ENCODE measurements around the gene UNKL.
"Not testable (repeated sequence)": the region's sequence is repeated elsewhere in the genome, so short reads cannot be mapped to it uniquely, and the experiment has no call there.

UNKL gene

DNA sequence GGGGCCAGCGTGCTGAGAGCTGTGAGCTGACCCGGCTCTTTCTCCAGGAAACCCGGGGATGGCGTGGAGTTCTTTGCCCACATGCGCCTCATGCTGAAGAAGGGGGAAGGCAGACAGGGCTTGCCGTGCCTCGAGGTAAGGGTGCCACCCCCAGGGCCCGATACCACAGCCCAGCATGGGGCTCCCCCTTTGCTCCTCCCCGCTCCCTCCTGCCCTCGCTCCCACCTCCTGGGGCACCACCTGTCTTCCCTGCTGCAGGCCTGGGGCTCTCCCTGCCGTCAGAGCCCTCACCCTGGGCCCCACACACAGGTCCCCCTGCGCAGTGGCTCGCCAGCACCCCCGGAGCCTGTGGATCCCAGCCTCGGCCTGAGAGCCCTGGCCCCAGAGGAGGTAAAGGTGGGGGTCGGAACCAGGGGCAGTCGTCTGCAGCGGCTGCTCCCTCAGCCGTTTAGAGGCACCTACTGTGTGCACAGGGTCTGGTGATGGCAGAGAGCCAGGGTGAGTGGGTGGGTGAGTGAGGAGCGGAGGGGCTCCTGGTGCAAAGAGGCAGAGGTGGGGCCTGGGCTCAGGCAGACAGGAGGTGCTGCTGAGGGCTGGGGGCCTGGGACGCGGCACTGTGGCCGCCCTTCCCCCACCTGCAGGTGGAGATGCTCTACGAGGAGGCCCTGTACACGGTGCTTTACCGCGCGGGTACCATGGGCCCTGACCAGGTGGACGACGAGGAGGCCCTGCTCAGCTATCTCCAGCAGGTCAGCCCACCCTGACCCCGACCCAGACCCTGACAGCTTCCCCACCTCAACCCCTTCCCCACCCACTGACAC, 75.4 kb downstream of the UNKL start:
- no peak for DNase-seq (ENCODE audit: low read depth, low spot score)

DNA sequence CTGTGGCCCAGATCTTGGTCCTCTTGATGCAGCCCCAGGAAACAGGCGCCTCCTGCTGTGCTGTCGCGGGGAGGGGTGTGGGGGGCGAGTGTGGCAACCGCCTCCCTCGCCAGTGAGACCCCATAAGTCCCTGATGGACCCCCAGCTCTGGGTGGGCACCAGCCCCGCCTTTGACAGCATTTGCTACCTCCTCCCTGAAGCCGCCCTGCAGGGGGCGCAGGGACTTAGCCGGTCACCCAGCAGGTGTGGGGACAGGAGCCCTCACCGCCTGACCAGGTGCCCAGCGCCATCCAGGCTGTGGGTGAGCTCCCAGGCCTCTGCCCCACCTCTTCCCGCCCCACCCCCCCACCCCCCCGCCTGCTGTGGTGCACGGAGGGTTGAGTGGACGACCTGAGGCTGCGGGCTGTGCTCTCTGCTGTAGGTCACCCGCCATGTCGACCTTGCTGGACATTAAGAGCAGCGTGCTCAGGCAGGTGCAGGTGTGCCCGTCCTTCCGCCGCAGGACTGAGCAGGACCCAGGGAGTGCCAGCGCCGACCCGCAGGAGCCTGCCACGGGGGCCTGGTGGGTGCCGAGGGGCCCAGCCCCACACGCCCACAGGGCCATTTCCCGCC, 76.3 kb downstream of the UNKL start:
- DNase-seq (ENCODE audit: low read depth, low spot score), result no peak

DNA sequence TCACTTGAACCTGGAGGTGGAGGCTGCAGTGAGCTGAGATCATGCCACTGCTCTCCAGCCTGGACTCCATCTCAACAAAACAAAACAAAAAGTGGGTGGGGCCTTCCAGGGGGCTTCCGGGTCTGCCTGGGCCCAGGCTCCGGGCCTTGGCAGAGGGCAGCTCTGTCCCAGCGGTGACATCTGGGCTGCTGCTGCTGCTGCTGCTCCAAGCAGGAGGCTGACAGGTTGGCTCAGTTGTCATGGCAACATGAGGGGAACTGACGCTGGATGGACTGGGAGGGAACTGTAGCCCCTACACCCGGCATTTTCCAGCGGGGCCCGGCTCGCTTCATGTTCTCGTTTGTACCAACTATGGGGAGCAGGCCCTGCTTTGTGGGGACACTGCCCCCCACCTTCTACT, 77.0 kb downstream of the UNKL start:
- DNase-seq (ENCODE audit: low read depth, low spot score), result no peak

DNA sequence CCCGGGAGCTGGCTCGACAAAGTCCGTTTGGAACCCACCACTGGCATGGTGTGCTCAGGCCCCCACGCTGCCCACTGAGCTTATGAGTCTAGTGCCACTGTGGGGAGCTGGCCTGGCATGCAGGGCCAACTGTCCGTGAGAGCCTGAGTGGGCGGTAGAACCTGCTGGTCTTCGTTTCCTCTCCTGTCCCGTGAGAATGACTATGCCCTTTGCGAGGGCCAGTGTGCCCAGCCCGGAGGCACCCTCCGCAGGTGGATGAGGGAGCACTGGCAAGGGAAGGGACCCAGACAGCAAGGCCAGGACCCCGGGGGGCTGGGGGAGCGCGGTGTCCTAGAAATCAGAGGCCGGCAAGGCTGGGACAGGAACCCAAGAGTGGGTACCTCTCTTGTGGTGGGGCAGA, 77.9 kb downstream of the UNKL start:
- no peak for DNase-seq (ENCODE audit: low read depth, low spot score)

DNA sequence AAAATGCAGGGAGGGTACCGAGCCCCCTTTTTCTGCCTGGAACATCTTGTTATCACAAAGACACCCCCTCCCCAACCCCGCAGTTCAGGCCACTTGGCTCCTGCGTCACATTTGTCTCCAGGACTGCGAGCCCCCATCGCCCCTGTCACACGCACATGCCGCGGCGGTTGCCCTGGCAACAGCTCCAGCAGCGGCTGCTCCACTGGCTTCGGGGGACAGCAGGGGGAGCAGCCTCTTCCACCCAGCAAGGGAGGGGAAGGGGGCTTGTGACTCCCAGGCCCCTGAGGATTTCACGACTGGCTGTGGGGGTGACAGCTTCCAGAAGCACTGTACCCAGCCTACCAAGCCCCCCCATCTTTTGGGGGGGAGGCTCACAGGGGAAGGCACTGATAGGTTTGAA, 78.5 kb downstream of the UNKL start:
- DNase-seq (ENCODE audit: low read depth, low spot score), result no peak

DNA sequence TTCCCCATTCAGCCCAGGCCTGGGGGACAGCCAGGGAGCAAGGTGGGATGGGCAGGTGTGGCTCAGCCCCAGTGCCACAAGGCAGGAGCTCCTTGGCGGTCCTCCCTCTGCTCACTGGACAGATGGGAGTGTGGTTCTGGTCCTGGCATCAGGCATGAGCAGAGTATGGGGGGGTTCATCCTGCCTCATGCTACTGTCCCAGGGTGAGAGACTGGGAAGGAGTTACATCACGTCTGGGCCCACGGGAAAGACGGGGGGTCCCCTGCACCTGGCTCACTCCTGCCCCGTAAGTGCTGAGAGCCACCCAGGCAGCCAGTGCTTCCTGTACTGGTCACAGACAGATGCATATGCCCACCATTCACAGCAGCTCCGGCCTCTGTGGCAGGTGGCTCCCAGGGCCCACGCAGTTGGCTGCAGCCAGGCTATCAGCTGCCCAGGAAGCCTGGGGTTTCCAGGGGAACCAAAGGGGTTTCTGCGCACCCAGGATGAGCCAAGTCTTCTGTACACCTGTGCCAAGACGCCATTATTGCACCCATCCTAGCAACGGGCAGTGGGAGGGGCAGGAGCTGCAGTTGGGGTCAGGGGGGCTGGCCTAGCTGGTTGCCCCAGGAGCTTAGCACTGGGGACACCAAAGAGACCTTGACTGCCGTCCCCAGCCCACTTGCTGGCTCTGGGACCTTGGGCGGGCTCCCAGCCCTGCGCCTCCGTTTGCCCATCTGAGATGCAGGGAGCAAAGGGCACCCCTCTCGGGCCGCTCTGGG, 79.1 kb downstream of the UNKL start:
- no peak for DNase-seq (ENCODE audit: low read depth, low spot score)

DNA sequence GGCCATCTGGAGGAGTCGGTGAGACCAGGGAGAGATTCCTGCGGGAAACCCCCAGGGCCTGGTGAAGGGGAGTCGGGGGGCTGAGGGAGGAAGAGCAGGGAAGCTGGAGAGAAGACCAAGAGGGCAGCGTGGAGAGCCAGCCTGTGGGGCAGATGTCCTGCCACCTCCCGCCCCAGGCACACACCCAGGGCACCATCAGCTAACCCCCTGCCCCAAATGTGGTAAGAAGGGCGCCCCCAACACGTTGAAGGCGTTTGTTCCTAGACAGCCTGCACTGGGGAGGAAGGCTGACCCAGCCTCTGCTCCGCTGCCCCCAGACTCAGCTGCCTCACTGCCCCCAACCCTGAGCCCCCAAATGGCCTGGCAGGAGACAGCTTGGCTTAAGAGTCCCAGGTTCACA, 79.8 kb downstream of the UNKL start:
- DNase-seq (ENCODE audit: low read depth, low spot score), result no peak

DNA sequence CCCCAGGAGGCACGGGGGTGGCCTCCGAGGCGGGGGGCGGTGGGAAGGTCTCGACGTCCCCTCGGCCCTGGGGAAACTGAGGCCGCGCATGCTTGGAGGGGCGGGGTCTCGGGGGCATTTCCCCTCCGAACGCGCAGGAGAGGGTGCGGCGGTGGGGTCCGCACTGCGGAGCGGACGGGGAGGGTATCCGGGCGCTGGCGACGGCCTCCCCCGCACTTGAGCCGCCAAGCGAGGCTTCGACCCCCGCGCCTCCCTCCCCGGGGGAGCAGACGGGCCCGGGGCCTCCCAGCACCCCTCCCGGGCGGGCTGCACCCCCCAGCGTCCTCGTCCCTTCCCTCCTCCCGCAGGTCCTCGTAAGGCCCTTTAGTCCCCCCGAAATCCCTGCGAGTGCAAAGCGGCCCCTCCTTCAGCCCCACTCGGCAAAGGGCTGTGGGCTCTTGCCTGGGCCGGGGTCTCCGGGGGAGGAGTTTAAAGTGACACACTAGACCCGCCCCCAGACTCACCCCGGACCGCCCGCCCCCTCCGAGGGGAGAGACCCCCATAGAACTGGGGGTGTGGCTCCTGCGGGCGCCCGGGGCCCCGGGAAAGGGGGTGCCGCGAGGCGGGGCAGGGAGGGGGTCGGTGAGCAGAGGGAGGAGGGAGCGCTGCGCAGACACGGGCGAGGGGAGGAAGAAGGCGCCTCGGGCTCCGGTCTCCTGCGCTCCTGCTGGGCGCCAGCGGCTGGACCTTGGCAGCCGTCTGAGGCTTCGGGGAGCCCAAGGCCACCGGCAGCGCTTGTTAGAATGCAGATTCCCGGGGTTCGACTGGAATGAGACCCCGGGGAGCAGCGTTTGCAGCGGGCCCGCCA, 80.4 kb downstream of the UNKL start:
- DNase-seq (ENCODE audit: low read depth, low spot score), result no peak

DNA sequence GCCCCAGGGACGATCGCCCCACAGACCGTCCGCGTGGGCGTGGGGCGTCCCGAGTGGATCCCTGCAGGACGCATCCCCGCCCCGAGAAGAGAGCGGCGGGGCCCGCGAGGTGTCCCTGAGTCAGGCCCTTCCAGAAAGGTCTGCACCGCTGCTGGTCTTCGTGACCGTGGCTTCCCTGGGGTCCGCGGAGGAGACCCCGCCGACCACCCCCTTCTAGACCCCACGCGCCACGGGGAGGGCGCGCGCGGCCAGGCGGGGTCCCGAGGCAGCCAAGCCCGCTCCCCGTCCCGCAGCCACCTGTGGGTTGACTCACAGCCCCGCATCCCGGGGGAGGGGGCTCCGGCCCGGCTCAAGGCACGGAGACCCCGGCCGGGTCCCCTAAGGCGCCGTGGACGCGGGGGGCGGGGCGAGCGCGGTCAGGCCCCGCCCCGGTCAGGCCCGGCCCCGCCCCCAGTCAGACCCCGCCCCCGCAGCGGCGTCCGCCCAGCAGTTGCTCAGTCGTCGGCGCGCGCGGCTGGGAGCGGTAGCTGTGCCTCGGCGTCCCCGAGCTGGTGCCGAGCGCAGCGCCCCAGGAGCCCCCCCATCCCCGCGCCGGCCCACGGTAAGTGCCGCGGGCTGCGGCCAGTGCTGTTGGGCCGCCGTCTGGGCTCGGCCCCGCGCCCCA, 81.2 kb downstream of the UNKL start, which contains the start of gene BAIAP3:
BAIAP3 (plus strand) TSS at position 497 of the 664 bp plus-strand sequence. CDS start 4,905 bp downstream, outside the sequence.
- DNase-seq (ENCODE audit: low read depth, low spot score), result no peak

DNA sequence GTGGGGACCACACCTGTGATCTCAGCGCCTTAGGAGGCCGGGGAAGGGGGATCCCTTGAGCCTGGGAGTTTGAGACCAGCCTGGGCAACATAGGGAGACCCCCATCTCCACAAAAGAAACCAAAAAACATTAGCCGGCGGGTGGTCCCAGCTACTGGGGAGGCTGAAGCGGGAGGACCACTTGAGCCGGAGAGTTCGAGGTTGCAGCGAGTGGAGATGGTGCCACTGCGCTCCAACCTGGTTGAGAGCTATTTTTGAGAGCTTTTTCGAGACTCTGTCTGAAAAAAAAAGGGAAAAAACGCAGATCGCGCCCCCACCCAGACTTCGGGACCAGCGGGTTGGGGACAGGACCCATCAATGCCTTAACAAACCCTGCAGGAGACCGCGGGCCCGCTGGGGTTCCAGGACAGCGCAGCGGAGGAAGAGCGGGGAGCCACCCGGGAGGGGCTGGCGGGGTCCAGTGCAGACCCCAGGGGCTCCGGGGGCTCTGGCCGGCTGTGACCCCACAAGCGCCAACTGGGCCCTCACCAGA, 81.8 kb downstream of the UNKL start:
- no peak for DNase-seq (ENCODE audit: low read depth, low spot score)

DNA sequence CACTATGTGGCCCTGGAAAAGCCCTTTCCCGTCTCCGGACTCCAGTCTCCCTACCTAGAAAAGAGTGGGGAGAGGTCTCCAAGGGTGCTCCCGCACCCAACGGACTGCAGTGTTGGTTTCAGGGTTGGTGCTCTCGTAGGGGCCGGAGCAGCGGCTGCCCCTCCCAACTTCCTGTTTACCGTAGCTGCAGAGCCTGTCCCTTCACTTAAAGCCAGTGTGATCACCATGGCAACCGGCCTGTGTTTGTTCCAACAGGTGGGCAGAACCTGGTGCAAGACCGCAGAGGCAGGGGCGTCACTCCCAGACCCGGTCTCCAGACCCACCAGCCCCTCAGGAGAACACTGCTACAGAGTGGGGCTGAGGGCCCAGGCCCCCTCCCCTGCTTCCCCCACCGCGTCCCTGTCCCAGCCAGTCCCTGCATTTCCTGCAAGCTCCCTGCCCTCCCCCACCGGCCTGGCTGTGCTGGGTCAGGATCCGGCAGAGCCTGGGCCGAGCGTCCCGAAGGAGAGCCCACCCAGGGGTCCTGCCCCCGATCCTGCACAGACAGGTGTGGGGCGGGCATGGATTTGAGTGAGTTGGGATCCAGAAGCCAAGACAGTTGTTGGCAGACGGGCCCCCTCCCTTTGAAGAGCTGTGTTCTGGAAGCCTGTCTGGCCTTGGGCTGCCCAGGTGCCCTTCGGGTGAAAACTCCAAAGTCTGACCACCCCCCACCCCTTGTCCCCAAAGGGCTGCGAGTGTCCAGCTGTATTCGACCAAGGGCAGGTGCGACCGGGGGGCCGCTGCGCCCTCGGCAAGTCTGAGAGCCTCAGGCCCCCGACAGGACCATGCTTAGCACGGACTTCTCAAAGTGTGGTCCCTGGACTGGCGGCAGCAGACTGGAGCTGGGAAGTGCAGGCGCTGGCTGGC, 82.5 kb downstream of the UNKL start:
- DNase-seq (ENCODE audit: low read depth, low spot score), result no peak

DNA sequence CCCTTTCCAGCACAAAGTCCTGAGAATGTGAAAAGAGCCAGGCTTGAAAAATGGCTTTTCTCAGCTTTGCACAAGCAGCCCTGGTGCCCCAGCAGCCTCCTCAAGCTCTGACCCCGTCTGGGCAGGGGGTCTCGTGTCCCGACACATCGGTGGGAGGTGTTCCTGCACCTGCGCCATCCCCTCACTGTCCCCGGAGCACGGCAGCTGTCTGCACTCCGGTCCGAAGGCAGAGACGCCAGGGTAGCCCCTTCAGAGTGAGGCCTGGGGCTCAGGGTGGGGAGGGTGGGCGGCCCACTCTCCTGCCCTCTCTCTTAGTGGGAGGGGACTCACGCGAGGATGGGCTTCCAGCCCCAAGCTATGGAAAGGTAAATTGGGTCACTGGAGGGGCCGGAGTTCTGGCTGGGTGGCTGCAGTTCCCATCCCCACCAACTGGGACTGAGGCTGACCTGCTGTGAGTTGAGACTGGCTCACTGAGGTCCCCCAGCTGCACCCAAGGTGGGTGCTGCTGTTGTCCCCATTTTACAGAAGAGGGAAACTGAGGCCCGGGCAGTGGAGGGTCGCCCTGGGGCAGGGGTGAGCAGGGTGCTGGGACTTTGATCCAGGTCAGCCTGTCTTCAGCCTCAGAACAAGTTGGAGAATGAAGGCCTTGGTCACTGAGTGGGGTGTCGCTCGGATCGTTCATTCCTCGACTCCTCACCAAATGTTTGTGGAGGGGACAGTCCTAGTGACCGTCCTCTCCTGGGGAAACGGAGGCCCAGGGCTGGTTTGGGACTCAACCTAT, 83.4 kb downstream of the UNKL start:
- no peak for DNase-seq (ENCODE audit: low read depth, low spot score)

DNA sequence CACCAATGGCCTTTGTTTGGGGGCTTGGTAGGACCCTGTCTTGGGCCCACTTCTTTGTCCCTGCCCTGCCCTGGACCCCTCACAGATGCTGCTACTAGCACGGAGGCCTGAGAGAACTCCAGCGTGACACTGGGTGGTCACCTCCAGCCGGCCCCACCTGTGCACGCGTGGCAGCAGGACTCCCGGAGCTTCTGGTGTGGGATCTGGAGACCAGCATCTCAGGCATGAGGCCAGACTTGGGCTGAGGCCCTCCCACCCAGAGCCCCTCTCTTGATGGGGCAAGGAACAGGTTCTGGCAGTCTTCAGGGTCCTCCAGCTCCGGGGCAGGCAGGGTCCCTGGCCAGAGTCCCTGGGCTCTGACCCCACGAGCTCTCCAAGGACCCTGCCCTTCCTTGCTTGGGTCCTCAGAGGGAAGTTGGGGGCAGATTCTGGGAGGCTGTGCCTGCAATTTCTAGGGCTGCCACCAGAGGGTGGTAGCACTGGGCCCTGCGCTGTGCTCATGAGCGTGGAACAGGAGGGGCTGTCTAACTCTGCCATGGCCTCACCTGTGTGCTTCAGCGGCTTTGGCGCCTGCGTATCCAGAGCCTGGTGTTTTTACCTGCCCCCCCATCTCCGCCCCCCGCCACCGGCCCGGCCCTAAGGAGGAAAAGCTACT, 84.1 kb downstream of the UNKL start:
- DNase-seq (ENCODE audit: low read depth, low spot score), result no peak

DNA sequence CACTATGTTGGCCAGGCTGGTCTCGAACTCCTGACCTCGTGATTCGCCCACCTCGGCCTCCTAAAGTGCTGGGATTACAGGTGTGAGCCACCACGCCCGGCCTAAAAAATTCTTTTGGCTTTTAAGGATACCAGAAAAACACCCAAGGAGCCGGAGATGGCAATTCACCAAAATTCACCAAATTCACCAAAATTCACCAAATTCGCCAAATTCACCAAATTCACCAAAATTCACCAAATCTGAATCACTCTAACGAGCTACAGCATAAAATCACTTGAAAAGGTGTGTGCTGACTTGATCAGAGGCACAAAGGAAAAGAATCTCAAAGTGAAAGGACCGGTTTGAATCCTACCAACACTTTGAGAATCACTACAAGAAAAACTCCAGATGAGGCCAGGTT, 85.5 kb downstream of the UNKL start:
- not testable (repeated sequence) for DNase-seq (ENCODE audit: low read depth, low spot score)

DNA sequence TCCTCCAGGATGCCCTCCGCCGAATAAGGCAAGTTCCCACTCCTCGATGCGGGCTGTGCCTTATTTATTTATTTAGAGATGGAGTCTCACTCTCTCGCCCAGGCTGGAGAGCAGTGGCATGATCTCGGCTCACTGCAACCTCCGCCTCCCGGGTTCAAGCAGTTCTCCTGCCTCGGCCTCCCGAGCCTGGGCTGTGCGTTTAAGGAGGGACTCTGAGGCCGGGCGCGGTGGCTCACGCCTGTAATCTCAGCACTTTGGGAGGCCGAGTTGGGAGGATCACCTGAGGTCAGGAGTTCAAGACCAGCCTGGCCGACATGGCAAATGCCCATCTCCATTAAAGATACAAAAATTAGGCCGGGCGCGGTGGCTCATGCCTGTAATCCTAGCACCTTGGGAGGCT, 86.4 kb downstream of the UNKL start:
- not testable (repeated sequence) for DNase-seq (ENCODE audit: low read depth, low spot score)

DNA sequence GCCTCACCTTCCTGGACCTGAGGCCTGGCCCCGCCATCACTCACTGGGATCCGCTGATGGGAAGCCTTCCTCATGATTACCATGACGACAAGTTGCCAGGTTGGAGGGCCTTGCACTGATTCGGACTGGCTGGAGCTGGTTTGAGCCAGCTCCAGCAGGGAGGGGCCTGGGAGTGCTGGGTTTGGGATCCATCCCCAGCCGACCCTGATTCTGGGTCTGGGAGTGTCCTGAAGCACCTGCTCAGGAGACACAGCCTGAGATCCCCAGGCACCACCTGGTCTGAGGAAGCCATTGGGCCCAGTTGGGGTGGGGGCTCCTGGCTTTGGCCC, 86.9 kb downstream of the UNKL start:
- DNase-seq (ENCODE audit: low read depth, low spot score), result no peak

DNA sequence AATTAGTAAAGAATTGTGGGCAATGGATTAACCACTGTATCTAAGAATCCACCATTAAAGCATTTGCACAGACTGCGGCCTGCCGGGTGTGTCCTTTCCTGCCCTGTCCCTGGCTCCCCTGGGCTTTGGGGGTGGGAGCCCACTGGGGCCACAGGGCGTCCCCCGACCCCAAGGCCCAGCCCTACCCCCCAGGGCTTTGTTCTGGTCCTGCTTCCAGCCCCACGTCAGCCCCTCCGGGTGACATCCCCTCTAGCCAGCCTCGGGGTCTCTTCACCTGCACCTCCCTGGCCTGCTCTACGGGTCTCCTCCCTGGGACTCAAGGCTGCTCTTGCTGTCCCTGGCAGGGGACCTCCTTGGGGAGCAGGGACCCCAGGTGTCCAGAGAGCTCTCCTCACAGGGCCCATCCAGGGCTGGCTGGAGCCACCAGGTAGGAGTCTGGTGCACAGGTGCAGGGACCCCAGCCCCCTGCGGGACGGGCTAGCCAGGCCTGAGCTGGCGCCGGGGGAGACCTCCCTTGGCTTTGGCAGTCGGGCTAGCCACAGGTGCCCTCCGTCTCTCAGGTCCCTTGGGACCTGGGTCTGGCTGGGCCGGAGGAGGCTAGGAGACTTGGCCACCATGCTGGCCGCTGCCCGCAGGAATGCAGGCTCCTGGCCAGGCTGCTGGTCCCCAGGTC, 87.4 kb downstream of the UNKL start:
- no peak for DNase-seq (ENCODE audit: low read depth, low spot score)

DNA sequence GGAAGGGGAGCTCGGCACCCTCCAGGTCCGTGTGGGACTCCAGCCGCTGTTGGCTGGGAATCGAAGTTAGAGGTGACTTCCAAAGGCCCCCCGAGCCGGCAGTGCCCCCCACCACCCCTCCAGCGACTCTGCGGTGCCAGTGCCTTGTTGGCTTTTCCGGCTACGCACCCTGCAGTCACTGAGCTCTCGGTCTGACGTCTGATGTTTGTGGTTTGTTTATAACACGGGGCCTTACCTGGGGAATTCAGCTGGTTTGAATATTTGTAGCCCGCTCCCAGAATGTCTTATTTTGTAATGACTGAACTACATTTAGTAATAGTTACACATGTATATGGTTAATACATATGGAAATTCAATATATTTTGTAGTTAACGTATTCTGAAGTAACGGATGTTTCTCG, 88.1 kb downstream of the UNKL start:
- DNase-seq (ENCODE audit: low read depth, low spot score), result no peak
